ENCODE data around the gene ASB18.

DNA sequence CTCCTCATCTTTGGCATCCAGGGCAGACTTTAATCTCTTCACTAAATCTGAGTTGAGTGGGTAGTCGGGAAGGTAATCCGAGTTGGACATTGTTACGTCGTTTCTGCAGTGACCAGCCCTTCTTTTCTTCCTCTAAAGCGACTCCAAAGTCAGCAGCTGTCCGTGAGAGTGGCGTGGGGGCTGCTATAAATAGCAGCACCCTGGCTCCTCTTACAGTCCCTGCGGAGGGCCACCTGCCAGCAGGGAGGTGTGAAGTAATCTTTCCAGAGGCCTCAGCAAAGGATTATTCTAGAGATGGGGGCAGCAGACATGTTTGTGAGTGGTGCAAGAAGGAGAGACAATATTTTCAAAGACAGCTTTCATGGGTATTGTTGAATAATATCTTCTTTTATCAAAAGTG, at the start of gene ASB18:
- TF ChIP-seq, protein P1, sequence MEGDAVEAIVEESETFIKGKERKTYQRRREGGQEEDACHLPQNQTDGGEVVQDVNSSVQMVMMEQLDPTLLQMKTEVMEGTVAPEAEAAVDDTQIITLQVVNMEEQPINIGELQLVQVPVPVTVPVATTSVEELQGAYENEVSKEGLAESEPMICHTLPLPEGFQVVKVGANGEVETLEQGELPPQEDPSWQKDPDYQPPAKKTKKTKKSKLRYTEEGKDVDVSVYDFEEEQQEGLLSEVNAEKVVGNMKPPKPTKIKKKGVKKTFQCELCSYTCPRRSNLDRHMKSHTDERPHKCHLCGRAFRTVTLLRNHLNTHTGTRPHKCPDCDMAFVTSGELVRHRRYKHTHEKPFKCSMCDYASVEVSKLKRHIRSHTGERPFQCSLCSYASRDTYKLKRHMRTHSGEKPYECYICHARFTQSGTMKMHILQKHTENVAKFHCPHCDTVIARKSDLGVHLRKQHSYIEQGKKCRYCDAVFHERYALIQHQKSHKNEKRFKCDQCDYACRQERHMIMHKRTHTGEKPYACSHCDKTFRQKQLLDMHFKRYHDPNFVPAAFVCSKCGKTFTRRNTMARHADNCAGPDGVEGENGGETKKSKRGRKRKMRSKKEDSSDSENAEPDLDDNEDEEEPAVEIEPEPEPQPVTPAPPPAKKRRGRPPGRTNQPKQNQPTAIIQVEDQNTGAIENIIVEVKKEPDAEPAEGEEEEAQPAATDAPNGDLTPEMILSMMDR (conservative IDR thresholded peaks at IDR 0.05; ENCODE audit: low read length), result no peak
- TF ChIP-seq EZH2phosphoT487 (IDR thresholded peaks at IDR 0.05; ENCODE audit: borderline replicate concordance), result no peak

All from Loucy (cell line).